Measurements from ENCODE around the gene NTF4.

NTF4 gene

GRCh38 chr19:49064768-49065611 is at the start of gene NTF4:
TSS of gene NTF4 (minus strand) at chr19:49064818. CDS start at chr19:49061997, 2,821 bp downstream.
- peak in 1 of 2 experiments; percentile 30 for DNase-seq

- DNase-seq, result peak; percentile 59 to 88
These were observed 49.4 kb upstream of the NTF4 start, which contains the start of gene LIN7B for GRCh38 chr19:49113762-49114629. TSS of gene LIN7B (plus strand) at chr19:49114370. CDS start at chr19:49114405, 35 bp downstream.

DNA sequence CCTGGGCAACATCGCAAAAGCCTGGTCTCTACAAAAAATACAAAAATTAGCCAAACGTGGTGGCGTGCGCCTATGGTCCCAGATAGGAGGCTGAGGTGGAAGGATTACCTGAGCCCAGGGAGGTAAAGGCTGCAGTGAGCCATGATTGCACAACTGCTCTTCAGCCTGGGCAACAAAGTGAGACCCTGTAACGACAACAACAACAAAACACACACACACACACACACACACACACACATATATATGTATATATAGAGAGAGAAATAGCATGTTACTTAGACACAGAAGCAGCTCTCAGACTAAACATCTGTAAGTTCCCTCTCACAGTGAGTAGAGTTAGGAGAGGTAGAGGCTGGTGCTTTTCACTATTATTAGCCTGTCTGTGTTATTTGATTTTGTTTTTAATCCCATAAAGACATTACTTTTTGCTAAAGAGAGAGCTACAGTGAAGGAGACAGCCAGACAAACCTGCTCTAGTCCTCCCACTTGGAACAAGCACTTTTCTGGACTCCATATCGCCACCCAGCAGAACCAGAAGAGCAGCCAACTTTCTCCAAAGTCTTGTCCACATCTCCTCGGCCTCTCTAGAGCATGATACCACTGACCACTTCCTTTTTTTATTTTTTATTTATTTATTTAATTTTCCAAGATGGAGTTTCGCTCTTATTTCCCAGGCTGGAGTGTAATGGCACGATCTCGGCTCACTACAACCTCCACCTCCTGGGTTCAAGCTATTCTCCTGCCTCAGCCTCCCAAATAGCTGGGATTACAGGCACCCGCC is 46.8 kb upstream of the NTF4 start:
- no peak for DNase-seq

GRCh38 chr19:49110567-49110966 is 45.9 kb upstream of the NTF4 start:
- DNase-seq, result no peak

- no peak for DNase-seq
These were observed 45.1 kb upstream of the NTF4 start for GRCh38 chr19:49109569-49110233.

GRCh38 chr19:49109051-49109450 is 44.4 kb upstream of the NTF4 start:
- DNase-seq, result no peak

DNA sequence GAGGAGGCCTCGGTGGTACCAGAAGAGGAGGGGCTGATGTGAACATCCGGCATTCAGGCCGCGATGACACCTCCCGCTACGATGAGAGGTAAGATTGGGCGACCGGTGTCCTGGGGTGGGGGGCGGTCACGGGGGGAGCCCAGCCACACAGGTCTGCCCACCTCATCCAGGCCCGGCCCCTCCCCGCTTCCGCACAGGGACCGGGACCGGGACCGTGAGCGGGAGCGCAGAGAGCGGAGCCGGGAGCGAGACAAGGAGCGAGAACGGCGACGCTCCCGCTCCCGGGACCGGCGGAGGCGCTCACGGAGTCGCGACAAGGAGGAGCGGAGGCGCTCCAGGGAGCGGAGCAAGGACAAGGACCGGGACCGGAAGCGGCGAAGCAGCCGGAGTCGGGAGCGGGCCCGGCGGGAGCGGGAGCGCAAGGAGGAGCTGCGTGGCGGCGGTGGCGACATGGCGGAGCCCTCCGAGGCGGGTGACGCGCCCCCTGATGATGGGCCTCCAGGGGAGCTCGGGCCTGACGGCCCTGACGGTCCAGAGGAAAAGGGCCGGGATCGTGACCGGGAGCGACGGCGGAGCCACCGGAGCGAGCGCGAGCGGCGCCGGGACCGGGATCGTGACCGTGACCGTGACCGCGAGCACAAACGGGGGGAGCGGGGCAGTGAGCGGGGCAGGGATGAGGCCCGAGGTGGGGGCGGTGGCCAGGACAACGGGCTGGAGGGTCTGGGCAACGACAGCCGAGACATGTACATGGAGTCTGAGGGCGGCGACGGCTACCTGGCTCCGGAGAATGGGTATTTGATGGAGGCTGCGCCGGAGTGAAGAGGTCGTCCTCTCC is 43.2 kb upstream of the NTF4 start:
- DNase-seq, result no peak

GRCh38 chr19:49106648-49107135 is 42.1 kb upstream of the NTF4 start:
- peak; percentile 21 to 64 for DNase-seq

GRCh38 chr19:49104229-49104864 is 39.7 kb upstream of the NTF4 start:
- peak; percentile 98 to 99 for DNase-seq

DNA sequence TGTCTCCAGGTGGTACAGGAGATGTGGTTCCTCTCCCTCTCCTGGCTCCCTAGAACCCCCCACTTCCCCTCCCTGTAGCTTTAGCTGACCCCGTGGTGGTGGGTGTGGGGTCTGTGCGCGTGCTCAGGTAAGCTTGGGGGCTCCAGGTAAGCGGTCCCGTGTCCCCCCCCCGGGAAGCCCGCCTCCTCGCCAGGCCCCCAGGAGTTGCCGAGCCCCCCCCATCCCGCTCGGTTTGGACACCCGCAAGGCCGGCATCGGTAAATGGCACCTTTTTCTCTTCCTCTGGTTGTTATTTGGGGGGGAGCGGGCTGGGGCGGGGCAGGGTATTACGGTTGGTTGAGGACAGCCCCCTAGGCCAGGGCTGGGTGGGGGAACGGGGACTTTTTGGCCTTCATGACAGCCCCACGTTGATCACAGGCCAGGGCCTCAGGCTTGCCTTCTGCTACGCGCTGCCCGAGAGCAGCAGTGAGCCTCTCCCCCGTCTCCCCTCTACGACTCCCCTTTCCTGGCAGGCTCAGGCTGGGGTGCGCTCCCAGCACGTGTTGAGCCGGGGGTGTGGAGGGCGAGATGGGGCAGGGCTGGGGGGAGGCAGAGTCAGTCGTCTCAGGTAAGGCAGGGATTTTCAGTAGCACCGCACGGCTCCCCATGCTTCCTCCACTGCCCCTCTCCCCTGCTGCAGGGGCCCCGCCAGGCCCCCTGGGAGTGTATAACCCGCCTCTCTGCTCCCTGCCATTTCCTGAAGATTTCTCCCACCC is 38.9 kb upstream of the NTF4 start:
- peak in 1 of 2 experiments; percentile 59 for DNase-seq

GRCh38 chr19:49102303-49102702 is 37.7 kb upstream of the NTF4 start:
- no peak for DNase-seq

GRCh38 chr19:49101160-49101559 is 36.5 kb upstream of the NTF4 start:
- DNase-seq, result no peak

DNA sequence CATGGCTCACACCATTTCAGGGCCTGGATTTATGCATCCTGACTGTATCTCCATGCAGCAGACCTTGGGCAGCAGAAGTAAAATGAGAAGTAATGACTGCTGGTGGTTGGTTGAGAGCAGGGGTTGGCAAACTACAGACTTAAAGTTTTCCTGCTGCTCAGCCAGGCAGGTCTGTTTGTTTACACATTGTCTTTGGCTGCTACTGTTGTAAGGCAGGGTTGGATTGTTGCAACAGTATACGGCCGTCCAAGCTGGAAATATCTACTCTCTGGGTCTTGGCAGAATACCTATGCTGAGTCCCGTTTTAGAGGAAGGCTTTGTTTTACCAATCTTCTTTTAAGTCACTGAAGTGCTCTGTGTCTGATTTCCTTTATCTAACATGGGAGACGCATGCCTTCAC is 34.2 kb upstream of the NTF4 start:
- no peak for DNase-seq

GRCh38 chr19:49097453-49098288 is 33.1 kb upstream of the NTF4 start:
- peak; percentile 46 to 83 for DNase-seq

GRCh38 chr19:49094505-49095482 is 30.2 kb upstream of the NTF4 start:
- DNase-seq, result no peak

DNA sequence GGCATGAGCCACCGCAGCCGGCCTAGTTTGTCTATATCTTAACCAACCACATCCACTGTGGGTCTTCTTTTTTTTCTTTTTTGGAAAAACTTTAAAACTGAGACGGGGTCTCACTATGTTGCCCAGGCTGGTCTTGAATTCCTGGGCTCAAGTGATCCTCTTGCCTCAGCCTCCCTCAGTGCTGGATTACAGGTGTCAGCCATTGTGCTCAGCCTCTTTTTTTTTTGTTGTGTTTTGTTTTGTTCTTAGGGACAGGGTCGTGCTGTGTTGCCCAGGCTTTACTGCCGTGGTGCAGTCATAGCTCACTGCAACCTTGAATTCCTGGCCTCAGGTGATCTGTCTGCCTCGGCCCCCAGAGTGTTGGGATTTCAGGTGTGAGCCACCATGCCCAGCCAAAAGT is 28.1 kb upstream of the NTF4 start:
- DNase-seq, result no peak

- DNase-seq, result no peak
These were observed 26.9 kb upstream of the NTF4 start for GRCh38 chr19:49091391-49092038.

Data from NCI-H524 (cell line).